ENCODE measurements around the gene AFF2. TPM values are rescaled to one million over a fixed set of nuclear protein-coding genes. Genes with fewer than 3 reads are reported as not detected.
"Not testable (repeated sequence)": the region's sequence is repeated elsewhere in the genome, so short reads cannot be mapped to it uniquely, and the experiment has no call there.

The AFF2 gene
- total RNA-seq, 1 donor from 2014 or later: 1.8 TPM

GRCh38 chrX:148633218-148633908, 132.9 kb downstream of the AFF2 start:
- no peaks in the 10 kb centered on the region for H3K27me3 Mint-ChIP-seq (ENCODE audit: insufficient read depth)
- H3K9me3 Mint-ChIP-seq: no peaks in the 10 kb centered on the region
- H3K4me1 Mint-ChIP-seq (ENCODE audit: low read depth): no peaks in the 10 kb centered on the region

GRCh38 chrX:148634591-148634990, 134.2 kb downstream of the AFF2 start:
- Mint-ChIP-seq H3K4me3 (no peak overlapping the region), H3K27ac (no peak overlapping the region), H3K9me3 (no peaks in the 10 kb centered on the region), H3K27me3 (ENCODE audit: insufficient read depth) (no peaks in the 10 kb centered on the region), H3K4me1 (ENCODE audit: low read depth) (no peaks in the 10 kb centered on the region), H3K36me3 (ENCODE audit: low read depth) (no peaks in the 10 kb centered on the region)
- intact Hi-C loops (cut with micrococcal nuclease): no loop called here
- no peak for DNase-seq (ENCODE audit: low spot score)

More at GRCh38 chrX:148633218-148633908, 132.9 kb downstream of the AFF2 start:
- no peak for DNase-seq (ENCODE audit: low spot score)
- no peak overlapping the region for H3K27ac Mint-ChIP-seq
- no peaks in the 10 kb centered on the region for H3K36me3 Mint-ChIP-seq (ENCODE audit: low read depth)
- intact Hi-C loops (cut with micrococcal nuclease): no loop called here
- no peak overlapping the region for H3K4me3 Mint-ChIP-seq

- no peak for DNase-seq (ENCODE audit: low spot score)
- intact Hi-C loops (cut with micrococcal nuclease): no loop called here
These were observed 143.0 kb downstream of the AFF2 start for GRCh38 chrX:148643460-148643859.

GRCh38 chrX:148647651-148648050, 147.2 kb downstream of the AFF2 start:
- Mint-ChIP-seq H3K36me3 (ENCODE audit: low read depth) (no peaks in the 10 kb centered on the region), H3K27me3 (ENCODE audit: insufficient read depth) (no peaks in the 10 kb centered on the region), H3K4me1 (ENCODE audit: low read depth) (no peaks in the 10 kb centered on the region), H3K27ac (no peak overlapping the region), H3K9me3 (no peaks in the 10 kb centered on the region), H3K4me3 (no peak overlapping the region)
- no peak for DNase-seq (ENCODE audit: low spot score)
- intact Hi-C loops (cut with micrococcal nuclease): no loop called here

More at GRCh38 chrX:148643460-148643859, 143.0 kb downstream of the AFF2 start:
- Mint-ChIP-seq H3K27ac (no peak overlapping the region), H3K4me1 (ENCODE audit: low read depth) (no peaks in the 10 kb centered on the region), H3K36me3 (ENCODE audit: low read depth) (no peaks in the 10 kb centered on the region), H3K27me3 (ENCODE audit: insufficient read depth) (no peaks in the 10 kb centered on the region), H3K9me3 (no peaks in the 10 kb centered on the region), H3K4me3 (no peak overlapping the region)

GRCh38 chrX:148649145-148649795, 148.9 kb downstream of the AFF2 start:
- DNase-seq (ENCODE audit: low spot score): no peak
- H3K27me3 Mint-ChIP-seq (ENCODE audit: insufficient read depth): no peaks in the 10 kb centered on the region
- H3K4me3 Mint-ChIP-seq: no peak overlapping the region

GRCh38 chrX:148658115-148658730, 157.8 kb downstream of the AFF2 start:
- Mint-ChIP-seq H3K27me3 (ENCODE audit: insufficient read depth) (no peaks in the 10 kb centered on the region), H3K27ac (no peak overlapping the region), H3K9me3 (peaks cover 5% of the 10 kb centered on the region), H3K4me3 (no peak overlapping the region), H3K36me3 (ENCODE audit: low read depth) (no peaks in the 10 kb centered on the region), H3K4me1 (ENCODE audit: low read depth) (no peaks in the 10 kb centered on the region)
- intact Hi-C loops (cut with micrococcal nuclease): no loop called here
- no peak for DNase-seq (ENCODE audit: low spot score)

More at GRCh38 chrX:148649145-148649795, 148.9 kb downstream of the AFF2 start:
- intact Hi-C loops (cut with micrococcal nuclease): no loop called here
- H3K27ac Mint-ChIP-seq: no peak overlapping the region
- peaks cover 2% of the 10 kb centered on the region for H3K9me3 Mint-ChIP-seq
- no peaks in the 10 kb centered on the region for H3K4me1 Mint-ChIP-seq (ENCODE audit: low read depth)
- H3K36me3 Mint-ChIP-seq (ENCODE audit: low read depth): no peaks in the 10 kb centered on the region

GRCh38 chrX:148659481-148659880, 159.1 kb downstream of the AFF2 start:
- intact Hi-C loops (cut with micrococcal nuclease): no loop called here
- no peaks in the 10 kb centered on the region for H3K36me3 Mint-ChIP-seq (ENCODE audit: low read depth)
- no peak overlapping the region for H3K27ac Mint-ChIP-seq
- no peak overlapping the region for H3K4me3 Mint-ChIP-seq
- no peaks in the 10 kb centered on the region for H3K4me1 Mint-ChIP-seq (ENCODE audit: low read depth)
- DNase-seq (ENCODE audit: low spot score): no peak
- H3K27me3 Mint-ChIP-seq (ENCODE audit: insufficient read depth): no peaks in the 10 kb centered on the region
- peaks cover under 1% of the 10 kb centered on the region for H3K9me3 Mint-ChIP-seq

- intact Hi-C loops (cut with micrococcal nuclease): no loop called here
- Mint-ChIP-seq H3K4me1 (ENCODE audit: low read depth) (no peaks in the 10 kb centered on the region), H3K27me3 (ENCODE audit: insufficient read depth) (no peaks in the 10 kb centered on the region), H3K9me3 (no peaks in the 10 kb centered on the region), H3K36me3 (ENCODE audit: low read depth) (no peaks in the 10 kb centered on the region), H3K4me3 (no peak overlapping the region), H3K27ac (no peak overlapping the region)
- no peak for DNase-seq (ENCODE audit: low spot score)
These were observed 160.6 kb downstream of the AFF2 start for GRCh38 chrX:148661035-148661434.

- H3K9me3 Mint-ChIP-seq: no peaks in the 10 kb centered on the region
- H3K27me3 Mint-ChIP-seq (ENCODE audit: insufficient read depth): no peaks in the 10 kb centered on the region
- no peak overlapping the region for H3K27ac Mint-ChIP-seq
- no peaks in the 10 kb centered on the region for H3K4me1 Mint-ChIP-seq (ENCODE audit: low read depth)
- intact Hi-C loops (cut with micrococcal nuclease): no loop called here
- H3K36me3 Mint-ChIP-seq (ENCODE audit: low read depth): no peaks in the 10 kb centered on the region
- DNase-seq (ENCODE audit: low spot score): no peak
- H3K4me3 Mint-ChIP-seq: no peak overlapping the region
These were observed 161.6 kb downstream of the AFF2 start for GRCh38 chrX:148662014-148662413.

- no peaks in the 10 kb centered on the region for H3K27me3 Mint-ChIP-seq (ENCODE audit: insufficient read depth)
- intact Hi-C loops (cut with micrococcal nuclease): no loop called here
- no peak for DNase-seq (ENCODE audit: low spot score)
- no peaks in the 10 kb centered on the region for H3K36me3 Mint-ChIP-seq (ENCODE audit: low read depth)
- peaks cover 7% of the 10 kb centered on the region for H3K9me3 Mint-ChIP-seq
- H3K27ac Mint-ChIP-seq: no peak overlapping the region
- no peaks in the 10 kb centered on the region for H3K4me1 Mint-ChIP-seq (ENCODE audit: low read depth)
- no peak overlapping the region for H3K4me3 Mint-ChIP-seq
These were observed 163.8 kb downstream of the AFF2 start for GRCh38 chrX:148664171-148664570.

- H3K27ac Mint-ChIP-seq: no peak overlapping the region
- H3K4me3 Mint-ChIP-seq: no peak overlapping the region
- no peaks in the 10 kb centered on the region for H3K4me1 Mint-ChIP-seq (ENCODE audit: low read depth)
- no peak for DNase-seq (ENCODE audit: low spot score)
- H3K36me3 Mint-ChIP-seq (ENCODE audit: low read depth): no peaks in the 10 kb centered on the region
- H3K27me3 Mint-ChIP-seq (ENCODE audit: insufficient read depth): no peaks in the 10 kb centered on the region
- intact Hi-C loops (cut with micrococcal nuclease): no loop called here
- peaks cover 13% of the 10 kb centered on the region for H3K9me3 Mint-ChIP-seq
These were observed 164.6 kb downstream of the AFF2 start for GRCh38 chrX:148664995-148665394.

- H3K4me1 Mint-ChIP-seq (ENCODE audit: low read depth); intact Hi-C loops (cut with micrococcal nuclease); H3K4me3 Mint-ChIP-seq; H3K27ac Mint-ChIP-seq; H3K36me3 Mint-ChIP-seq (ENCODE audit: low read depth); DNase-seq (ENCODE audit: low spot score); H3K27me3 Mint-ChIP-seq (ENCODE audit: insufficient read depth): not testable (repeated sequence)
- H3K9me3 Mint-ChIP-seq: peaks cover 16% of the 10 kb centered on the region
These were observed 168.8 kb downstream of the AFF2 start for GRCh38 chrX:148669175-148669574.

GRCh38 chrX:148670277-148670676, 169.9 kb downstream of the AFF2 start:
- H3K4me3 Mint-ChIP-seq: no peak overlapping the region
- no peak for DNase-seq (ENCODE audit: low spot score)
- no peaks in the 10 kb centered on the region for H3K36me3 Mint-ChIP-seq (ENCODE audit: low read depth)
- H3K9me3 Mint-ChIP-seq: peaks cover 16% of the 10 kb centered on the region
- intact Hi-C loops (cut with micrococcal nuclease): no loop called here
- H3K27me3 Mint-ChIP-seq (ENCODE audit: insufficient read depth): no peaks in the 10 kb centered on the region
- no peaks in the 10 kb centered on the region for H3K4me1 Mint-ChIP-seq (ENCODE audit: low read depth)
- no peak overlapping the region for H3K27ac Mint-ChIP-seq

All from activated T-helper 1 cell treated with anti-CD3 and anti-CD28 coated beads, Interleukin-12 subunit alpha, Interleukin-12 subunit beta, Interleukin-2, Interleukin-4 antibody, amounts not matched to agents 30 ng/mL and 10 ng/mL and 1 ng/mL, durations not matched to agents 14 hours and 24 hours and 36 hours (primary cell).